Activated gamma-delta T cell treated with anti-CD3 and anti-CD28 coated beads, Interleukin-2, amount 50 U/mL, for 16 hours (primary cell): Measurements from ENCODE around the gene PLEKHG4.

Experiments
- DNase-seq: peaks from one replicate; pipeline ENCODE4 v3.0.0-alpha.2; 2020; ENCODE audit warnings: low read depth

The PLEKHG4 gene

DNA sequence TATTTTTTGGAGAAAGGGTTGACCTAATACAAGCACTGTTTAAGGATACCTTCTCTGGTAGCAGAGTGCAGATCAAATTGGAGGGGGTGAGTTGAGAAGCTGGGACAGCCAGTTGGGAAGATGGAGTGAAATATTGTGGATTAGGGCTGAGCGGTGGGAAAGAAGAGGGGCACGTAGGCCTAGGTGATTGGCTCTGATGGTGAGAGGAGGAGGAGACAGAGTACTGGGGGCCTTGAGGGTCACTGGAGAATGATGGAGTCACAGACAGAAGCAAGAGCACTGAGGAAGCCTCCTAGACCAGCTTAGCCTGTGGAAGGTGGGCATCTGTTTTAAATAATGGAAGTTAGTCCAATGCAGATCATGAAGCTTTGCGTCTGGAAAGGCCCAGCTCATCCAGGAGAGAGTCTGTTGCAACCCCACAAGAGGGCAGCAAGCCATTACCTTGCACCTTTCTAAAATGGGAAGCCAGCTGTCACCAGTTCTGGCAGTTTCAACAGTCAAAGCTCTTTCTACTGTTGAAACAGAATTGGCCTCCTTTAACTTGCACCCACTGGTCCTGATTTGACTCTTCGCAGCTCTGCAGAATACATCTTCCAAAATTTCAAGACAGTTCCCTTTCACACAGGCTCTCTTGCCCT, 18.8 kb upstream of the PLEKHG4 start:
- no peak for DNase-seq

DNA sequence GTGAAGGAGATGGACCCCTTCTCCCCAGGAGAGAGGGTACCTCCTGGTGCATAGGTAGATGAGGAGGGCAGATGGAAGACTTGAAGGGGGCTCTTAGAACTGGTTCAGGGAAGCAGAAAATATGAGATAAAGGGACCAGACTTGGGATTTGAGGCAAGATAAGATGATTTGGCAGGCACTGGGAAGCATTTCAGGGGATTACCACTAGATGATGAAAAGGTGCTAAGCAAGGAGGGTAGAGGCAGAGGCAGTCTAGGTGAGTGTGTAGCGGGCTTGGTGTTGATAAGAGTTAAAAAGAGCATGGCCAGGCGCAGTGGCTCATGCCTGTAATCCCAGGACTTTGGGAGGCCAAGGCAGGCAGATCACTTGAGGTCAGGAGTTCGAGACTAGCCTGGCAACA, 16.1 kb upstream of the PLEKHG4 start:
- no peak for DNase-seq

DNA sequence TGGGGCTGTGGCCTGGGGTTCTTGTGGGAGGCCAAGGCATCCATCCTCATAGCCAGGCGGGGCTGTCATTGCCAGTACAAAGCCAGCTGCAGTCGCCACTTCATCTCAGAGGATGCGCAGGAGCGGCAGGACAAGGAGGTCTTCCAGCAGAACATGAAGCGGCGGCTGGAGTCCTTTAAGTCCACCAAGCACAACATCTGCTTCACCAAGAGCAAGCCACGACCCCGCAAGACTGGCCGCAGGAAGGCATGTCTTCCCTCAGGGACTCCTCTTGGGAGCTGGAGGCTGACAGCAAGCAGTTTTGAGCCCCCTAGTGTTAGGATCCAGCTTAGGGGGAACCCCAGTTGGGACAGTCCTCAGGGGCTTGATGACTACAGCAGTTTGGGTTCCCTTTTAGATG, 15.1 kb upstream of the PLEKHG4 start:
- DNase-seq = no peak

DNA sequence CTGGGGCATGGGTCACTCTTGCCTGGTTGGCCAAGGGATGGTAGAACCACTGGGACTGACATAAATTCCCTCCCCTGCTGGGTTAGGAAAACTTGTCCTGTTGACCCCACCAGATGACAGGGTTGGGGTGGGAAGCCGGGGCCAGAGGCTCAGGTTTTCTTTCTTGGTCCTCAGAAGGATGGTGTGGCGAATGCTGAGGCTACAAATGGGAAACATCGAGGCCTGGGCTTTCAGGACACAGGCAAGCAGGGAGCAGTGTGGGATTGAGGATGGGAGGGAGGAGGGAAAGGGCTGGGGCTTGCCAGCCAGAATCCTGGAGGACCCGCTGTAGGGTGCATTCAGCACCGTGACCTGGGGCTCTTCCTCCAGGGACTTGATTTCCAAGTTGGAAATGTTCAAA, 14.5 kb upstream of the PLEKHG4 start:
- DNase-seq = no peak

GRCh38 chr16:67265834-67266233, 13.5 kb upstream of the PLEKHG4 start:
- DNase-seq = no peak

GRCh38 chr16:67268136-67268579, 11.2 kb upstream of the PLEKHG4 start:
- DNase-seq = no peak

GRCh38 chr16:67269766-67270165, 9.6 kb upstream of the PLEKHG4 start:
- DNase-seq = no peak

DNA sequence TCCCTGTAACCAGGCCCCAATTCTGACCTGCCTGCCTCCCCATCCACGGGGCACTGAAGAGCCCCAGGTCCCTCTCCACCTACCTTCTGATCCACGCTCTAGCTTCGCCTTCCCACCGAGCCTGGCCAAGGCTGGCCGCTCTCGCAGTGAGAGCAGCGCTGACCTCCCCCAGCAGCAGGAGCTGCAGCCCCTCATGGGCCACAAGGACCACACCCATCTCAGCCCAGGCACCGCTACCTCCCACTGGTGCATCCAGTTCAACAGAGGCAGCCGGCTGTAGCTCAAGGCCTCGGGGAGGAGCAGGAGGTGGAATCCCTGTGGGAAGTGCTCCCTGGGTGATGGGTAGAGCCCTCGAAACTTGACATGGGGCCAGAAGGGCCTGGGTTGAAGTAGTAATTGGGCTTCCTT, 8.4 kb upstream of the PLEKHG4 start:
- DNase-seq = no peak

DNA sequence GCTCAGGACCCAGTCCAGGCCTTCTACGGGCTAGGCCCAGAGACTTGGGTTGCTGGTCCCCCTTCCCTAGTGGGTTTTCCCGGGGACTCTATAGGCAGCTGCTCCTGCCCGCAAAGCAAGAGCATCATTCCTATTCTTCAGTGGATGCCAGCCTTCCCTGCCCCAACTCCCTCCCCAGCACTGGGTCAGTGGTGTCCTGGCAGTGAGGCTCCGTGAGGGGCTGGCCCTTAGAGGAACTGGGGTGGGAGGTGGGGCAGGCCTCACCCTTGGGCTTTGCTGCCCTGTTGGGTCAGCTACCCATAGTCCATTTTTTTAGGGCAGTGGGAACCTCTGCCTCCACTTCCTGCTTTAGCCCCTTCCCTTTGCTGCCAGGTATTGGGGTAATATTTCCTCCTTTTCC, 7.9 kb upstream of the PLEKHG4 start:
- no peak for DNase-seq

- DNase-seq = no peak
Measured at GRCh38 chr16:67275321-67275720, 4.0 kb upstream of the PLEKHG4 start.

DNA sequence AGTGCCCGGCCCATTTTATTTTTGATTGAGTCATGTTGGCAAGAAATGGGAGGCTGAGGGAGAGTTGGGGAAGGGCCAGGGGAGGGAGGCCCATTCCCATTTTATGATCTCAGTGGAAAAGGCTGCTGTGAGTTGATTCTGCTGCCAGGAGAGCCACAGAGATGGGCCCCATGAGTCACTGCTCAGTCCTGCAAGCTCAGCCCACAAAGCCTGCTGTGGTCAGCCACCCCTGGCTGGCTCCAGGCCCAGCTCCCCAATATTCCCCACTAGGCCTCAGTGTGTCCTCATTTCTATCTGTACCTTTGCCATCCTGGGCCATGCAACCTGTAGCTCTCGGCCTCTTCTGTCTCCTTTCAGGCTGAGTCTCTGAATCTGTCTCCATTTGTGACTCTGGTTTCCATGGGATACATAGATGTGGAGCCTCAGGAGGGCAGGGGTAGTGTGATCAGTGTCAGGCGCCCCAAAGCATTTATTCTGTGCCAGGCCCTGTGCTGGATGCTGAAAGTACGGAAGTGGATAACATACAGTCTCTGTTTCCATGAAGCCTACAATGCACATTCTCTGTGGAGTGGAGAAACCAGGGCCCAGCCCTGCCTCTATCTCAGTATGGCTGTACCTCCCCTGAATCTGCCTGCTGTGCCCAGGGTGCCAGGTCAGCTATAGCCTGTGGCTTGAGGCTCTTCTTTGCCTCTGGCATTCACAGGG, 1.9 kb upstream of the PLEKHG4 start:
- no peak for DNase-seq

DNA sequence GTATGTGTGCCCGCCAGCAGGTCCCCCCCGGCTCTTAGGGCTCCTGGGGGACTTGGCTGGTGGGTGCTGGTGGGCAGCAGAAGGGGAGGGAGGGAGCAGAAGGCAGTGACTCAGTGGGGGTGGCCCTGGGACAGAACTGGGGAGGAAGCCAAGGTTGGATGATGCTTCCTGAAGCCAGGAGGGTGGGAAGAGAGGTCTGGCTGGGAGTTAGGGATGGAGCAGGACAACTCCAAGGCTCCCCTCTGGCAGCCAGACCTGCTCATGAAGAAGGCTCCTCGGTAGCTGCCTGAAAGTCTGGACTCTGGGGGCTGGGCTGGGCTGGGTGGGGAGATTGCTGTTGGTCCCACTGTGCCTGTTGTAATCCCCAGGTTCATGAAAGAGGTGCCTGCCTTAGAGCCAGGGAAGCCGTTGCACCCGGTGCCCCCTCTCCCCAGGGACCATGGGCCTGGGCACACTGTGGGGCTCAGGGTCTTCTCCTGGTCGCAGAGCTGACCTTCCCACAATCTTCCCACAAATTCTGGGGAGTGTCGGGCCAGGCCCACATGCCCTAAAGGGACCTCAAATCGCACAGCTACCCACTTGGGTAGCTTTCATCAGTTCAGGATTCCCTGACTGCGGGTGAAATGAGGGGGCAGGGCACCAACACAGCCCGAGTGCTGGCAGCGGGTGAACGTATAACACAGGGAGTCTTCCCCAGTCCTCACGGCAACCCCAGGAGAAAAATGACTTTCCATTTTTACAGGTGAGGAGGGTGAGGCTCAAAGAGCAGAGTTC, 1.1 kb upstream of the PLEKHG4 start:
- DNase-seq = no peak

- DNase-seq = no peak
Measured at GRCh38 chr16:67278773-67279295, 498 bp upstream of the PLEKHG4 start.

GRCh38 chr16:67280090-67281015, 1.0 kb downstream of the PLEKHG4 start:
- no peak for DNase-seq

GRCh38 chr16:67281536-67282446, 2.5 kb downstream of the PLEKHG4 start:
- no peak for DNase-seq

DNA sequence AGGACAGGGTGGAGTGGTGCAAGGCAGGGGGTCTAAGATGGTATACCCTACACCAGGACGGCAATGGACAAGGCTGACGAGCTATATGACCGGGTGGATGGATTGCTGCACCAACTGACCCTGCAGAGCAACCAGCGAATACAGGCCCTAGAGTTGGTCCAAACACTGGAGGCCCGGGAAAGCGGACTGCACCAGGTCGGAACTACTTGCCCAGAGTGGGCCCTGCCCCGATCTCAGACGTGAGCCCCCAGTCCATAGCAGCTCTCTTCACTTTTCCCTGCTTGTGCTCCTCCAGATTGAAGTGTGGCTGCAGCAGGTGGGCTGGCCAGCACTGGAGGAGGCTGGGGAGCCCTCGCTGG, 3.1 kb downstream of the PLEKHG4 start:
- DNase-seq = no peak

DNA sequence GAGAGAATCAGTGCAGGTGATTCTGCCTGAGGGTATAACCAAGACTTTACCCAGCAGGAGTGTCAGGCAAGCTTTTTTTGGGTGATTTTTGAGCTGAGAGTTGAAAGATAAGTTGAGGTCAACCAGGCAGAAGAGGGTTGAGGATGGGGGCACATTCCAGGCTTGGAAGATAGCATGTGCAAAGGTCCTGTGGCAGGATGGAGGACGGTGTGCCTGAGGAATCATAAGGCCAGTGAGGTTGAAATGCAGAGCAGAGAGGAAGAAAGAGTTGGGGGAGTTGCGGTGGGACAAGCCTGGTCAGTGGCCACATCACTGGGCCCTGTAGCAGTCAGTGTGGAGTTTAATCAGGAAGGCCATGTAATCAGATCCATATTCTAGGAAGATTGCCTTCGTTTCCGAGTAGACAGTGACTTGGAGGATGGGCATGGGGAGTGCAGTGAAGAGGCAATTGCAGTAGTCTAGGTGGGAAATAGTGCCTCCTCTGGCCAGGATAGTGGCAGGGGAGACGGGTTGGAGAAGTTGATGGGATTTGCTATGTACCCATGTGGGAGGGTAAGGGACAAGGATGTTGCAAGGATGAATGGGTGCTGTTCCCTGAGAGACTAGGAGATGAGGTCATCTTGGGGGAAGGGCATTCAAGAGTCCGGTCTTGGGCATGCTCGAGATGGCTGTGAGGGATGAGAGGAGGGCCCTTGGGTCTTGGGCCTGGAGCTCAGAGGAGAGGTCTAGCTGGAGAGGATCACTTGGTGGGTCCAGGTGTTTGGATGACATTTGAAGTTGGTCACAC, 3.9 kb downstream of the PLEKHG4 start:
- DNase-seq = no peak

- no peak for DNase-seq
Measured at GRCh38 chr16:67283826-67284555, 4.7 kb downstream of the PLEKHG4 start.
